HG02852 (cell line): ENCODE data around the gene BRIX1.
A peak's percentile ranks its signal among the peaks of the same experiment; 100 is the strongest.

Experiments
- ATAC-seq: cut with Tn5 transposase; IDR thresholded peaks from one replicate; pipeline ENCODE4 v1.9.1; 2021; ENCODE audit warnings: mild to moderate bottlenecking, moderate library complexity; ENCODE audit not compliant: unreplicated experiment

Gene BRIX1, protein sequence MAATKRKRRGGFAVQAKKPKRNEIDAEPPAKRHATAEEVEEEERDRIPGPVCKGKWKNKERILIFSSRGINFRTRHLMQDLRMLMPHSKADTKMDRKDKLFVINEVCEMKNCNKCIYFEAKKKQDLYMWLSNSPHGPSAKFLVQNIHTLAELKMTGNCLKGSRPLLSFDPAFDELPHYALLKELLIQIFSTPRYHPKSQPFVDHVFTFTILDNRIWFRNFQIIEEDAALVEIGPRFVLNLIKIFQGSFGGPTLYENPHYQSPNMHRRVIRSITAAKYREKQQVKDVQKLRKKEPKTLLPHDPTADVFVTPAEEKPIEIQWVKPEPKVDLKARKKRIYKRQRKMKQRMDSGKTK

DNA sequence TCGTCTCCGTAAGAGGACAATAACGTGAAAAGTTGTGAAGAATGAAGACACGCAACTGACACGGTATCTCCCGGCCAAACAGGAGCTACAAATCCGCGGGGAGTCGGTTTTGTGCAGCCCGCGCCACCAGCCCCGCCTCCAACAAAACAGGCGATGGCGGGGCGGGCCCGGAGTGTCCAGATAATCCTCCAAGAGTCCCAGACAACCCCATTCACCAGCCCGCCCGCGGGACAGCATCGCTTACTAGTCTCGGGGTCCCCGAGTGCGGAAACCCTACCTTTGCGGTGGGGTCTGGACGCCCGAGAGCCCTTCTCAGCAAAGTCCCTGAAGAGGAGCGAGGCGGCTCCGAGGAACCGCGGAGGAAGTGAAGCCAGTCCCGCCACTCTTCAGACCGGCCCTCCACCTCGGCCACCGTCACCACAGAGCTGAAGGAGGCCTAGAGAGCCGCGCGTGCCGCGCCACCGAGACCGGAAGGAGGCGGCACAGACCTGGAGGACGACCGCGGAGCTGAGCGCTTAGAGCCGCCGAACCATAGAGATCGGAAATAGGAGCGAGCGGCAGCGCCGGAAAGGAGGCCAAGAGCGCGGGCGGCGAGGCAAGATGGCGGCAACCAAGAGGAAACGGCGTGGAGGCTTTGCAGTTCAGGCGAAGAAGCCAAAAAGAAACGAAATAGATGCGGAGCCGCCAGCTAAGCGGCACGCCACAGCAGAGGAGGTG lies at the start of gene BRIX1, which contains the start of gene RAD1:
TSS of gene BRIX1 (plus strand) at position 573 of the 717 bp plus-strand sequence. CDS start at position 601, 28 bp downstream.
TSS of gene RAD1 (minus strand) at position 366 of the 717 bp plus-strand sequence. CDS start 612 bp downstream, outside the sequence.
- ATAC-seq, result peak; percentile 98

DNA sequence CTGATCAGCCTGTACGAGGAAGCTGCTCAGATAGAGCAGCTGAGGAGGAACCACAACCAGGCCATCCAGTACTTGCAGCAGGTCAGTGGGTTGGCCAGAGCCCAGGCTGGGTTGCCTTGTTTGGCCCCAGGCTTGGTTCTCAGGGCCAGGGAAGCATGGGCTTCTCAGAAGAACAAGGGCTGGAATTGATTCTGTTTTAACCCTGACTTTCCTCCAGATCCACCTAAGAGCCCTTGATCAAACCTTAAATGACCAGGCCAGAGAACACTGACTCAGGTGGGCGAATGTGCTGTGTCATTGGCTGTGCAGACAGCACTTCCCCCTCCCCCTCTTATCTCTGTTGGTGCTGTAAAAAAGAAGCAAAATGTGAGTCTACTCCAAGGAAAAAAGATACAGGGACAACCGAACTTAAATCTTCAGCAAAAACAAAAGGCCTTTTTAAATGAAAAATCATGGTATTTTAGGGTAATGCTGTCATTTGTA lies 48.5 kb upstream of the BRIX1 start:
- ATAC-seq, result no peak

DNA sequence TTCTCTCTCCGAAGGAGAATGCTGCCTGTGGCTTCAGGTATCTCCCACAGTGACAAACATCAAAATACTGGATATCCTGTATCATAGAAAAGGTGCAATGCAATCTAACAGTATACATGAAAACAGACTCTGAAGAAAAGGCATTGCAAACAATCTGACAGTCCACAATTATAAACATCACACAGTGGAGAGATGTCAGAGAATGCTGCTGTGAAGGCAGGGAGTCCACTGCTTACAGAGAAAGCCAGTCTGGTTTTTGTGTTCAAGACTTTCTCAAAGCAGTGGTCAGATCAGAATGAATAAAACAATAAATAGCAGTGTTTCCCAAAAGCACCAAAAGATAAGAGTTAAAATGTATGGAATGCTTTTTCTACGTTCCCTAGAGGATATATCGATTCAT lies 47.9 kb upstream of the BRIX1 start:
- ATAC-seq, result no peak

DNA sequence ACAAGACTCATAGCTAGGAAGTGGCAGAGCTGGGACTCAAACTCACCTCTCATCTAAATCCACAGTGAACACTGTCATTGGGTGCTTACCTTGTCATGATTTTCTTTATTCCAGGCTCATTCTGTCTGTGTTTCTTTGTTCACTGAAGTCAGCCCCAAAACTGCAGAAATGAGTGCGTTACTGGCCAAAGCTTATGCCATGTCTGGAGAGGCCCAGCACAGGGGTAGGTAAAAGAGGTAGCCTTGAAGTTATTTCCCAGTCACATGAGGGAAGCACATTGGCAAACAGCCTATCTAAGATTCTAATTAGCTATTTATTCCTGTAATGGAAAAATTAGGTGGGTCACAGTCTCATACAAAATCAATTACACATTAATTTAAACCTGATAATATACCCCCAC lies 46.7 kb upstream of the BRIX1 start:
- no peak for ATAC-seq

DNA sequence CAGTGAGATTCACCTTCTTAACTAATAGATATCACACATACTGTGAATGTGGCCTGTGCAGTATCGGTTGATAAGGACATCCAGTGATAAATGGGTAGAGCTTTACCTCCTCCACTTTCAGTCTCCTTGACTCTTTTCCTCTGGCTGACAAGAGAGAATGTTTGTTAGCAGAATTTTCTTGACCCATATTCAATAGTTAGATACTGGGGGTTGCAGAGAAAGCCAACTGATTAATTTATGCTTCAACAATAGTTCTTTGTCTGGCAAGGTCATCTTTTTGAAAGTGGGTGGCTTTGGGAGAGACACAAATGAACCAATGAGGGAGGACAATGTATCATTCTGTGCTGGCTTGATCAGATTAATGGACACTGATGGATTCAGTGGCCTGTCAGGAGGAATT lies 46.3 kb upstream of the BRIX1 start:
- no peak for ATAC-seq

GRCh38 chr5:34870382-34870781 lies 45.1 kb upstream of the BRIX1 start:
- no peak for ATAC-seq

DNA sequence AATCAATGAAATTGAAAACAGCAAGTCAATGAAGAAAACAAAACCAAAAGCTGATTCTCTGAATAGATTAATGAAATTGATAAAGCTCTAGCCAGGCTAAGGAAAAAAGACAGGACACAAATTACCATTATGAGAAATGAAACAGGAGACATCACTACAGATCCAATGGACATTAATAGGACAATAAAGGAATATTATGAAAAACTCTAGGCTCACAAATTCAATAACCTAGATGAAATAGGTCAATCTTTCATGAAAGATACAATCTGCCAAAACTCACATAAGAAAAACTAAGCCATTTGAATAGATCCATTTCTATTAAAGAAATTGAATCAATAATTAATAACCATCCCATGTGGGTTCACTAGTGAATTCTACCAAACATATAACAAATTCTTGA lies 39.2 kb upstream of the BRIX1 start:
- no peak for ATAC-seq

DNA sequence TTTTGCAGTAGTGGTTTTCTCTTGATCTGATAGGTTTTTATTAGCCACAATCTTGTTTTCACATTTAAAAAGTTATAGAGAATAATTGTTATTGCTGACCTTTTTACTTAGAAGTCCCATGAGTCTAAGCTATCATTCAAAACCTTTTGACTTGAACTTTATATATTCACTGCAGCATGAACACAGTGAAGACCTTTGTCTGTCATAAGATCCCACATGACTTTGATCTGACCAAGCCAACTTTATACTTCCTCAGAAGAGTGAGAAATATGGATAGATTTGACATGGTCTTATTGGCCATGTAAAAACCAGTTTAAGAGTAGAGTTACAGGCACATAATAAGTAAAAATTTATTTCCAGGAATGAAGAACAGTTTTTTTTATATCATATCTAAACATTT lies 34.3 kb upstream of the BRIX1 start:
- ATAC-seq, result no peak

DNA sequence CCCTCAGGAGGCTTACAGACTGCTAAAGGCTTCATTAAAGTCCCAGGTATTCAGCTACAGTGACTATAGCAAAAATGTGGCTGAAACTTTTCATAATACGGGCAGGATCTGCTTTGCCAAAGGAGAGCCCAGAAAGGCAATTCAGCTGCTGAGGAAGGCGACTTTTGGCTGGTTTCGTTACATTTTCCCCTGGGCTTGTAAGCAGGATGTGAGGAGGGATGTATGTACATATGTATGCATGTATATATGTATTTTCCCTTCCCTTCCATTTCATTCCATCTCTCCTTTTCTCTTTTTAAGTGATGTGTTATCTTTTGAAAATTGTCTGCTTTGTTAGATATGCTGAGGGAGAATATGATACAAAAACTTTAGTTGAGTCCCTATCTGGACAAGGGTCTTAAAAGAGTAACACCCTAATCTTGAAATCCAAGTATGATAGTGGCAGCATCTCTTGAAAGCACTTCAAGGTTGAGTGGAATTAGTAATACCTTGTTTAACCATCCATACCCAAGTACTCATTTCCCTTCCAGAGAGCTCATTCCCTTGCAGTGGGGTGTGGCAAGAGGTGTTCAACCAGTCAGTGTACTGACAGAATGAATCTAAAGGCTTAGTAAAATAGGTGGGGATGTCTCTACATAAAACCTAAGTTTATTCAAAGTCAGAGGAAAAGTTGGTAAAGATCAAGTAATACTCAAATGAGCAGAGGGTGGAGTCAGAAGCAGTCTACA lies 29.0 kb upstream of the BRIX1 start:
- no peak for ATAC-seq

DNA sequence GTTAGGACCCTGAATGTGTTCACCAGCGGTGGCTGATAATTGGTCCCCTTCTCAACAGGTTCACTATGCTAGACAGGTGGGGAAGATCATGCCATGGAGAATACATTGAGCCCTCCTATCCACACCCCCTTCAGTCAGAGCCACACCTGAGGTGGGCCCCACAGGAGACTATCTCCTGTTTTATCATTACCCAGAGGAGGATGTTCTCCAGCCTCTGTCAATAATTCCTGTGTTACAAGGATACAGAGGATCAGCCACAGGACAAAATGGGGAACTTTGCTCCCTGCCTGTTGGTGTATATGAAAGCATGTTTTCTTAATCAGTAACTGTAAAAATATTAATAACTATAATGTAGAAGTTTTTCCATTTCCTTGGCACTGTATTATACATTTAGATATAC lies 26.1 kb upstream of the BRIX1 start:
- ATAC-seq, result no peak

DNA sequence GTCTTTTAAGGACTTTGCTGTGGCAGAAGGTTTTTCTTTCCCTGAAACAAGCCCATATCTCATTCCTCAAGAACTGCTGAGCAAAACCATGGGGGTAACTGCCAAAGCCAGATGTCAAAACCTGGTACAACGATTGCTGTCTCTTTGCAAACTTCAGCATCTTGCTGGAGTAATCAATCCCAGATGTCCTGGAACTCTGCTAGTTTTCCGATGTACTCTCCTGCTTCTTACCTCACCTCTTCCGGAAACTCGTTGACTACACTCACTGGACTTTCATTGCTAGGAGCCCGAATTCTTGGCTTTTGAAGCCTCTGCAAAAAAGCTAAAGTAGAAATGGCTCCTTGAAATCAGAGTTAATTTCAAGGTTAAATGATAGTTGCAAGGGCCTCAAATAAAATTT lies 23.5 kb upstream of the BRIX1 start:
- ATAC-seq, result no peak

GRCh38 chr5:34892414-34892813 lies 23.1 kb upstream of the BRIX1 start:
- no peak for ATAC-seq

- ATAC-seq, result no peak
Observed at GRCh38 chr5:34894716-34895115, 20.8 kb upstream of the BRIX1 start.

GRCh38 chr5:34895641-34896419 lies 19.7 kb upstream of the BRIX1 start:
- no peak for ATAC-seq

DNA sequence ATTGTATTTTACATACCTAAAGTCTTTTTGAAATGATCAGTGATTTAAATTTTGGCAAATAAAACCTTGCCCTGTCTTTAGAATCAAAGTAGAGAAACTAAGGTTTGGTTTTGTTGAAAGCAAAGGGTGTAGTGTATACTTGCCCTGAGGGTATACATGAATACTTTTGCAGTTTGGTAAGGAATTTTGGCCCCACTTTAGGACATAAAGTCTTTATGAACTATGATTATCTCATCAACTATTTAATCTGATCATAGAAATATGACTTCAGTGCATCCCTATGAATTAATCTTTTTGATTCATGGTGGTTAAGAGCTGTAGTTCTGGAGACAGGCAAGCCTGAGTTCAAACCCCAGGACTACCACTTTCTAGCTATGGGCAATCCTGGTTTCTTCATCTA lies 17.9 kb upstream of the BRIX1 start:
- ATAC-seq, result no peak

- peak; percentile 92 for ATAC-seq
Observed at GRCh38 chr5:34898258-34898895, 17.1 kb upstream of the BRIX1 start.

- no peak for ATAC-seq
Observed at GRCh38 chr5:34899066-34899465, 16.4 kb upstream of the BRIX1 start.

DNA sequence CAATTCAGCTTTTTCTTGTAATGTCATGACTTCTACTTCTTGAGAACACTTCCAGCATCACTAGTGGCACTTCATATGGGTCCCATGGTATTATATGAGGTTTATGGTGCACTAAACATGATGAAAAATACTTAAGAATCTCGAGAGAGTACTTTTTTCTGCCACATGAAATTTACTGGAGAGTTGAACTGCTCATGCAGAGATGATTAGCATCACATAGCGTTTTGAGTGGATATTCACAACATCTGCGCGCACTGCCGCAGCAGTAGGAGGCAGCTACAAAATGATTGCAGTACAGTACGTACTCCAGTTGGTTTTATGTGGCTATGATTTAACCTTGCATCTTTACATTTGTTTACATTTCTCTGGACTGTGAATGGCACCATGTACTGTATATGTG lies 14.9 kb upstream of the BRIX1 start:
- no peak for ATAC-seq

DNA sequence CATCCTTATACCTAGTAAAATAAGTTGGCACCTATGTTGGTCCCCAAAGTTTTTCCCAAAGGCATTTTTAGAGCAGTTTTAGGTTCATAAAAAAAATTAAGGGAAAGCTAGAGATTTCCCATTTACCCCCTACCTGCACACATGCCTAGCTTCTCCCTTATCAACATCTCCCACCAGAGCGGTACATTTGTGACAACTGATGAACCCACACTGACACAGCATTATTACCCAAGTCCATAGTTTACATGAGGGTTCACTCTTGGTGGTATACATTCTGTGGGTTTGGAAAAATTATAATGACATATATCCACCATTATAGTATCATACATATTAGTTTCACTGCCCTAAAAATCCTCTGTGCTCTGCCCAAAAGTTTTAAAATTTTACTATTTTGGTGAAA lies 12.3 kb upstream of the BRIX1 start:
- no peak for ATAC-seq

GRCh38 chr5:34905564-34905963 lies 9.9 kb upstream of the BRIX1 start:
- ATAC-seq, result no peak
